ENCODE data around the gene MRPS7.

GRCh38 chr17:75267153-75267410 is 5.4 kb downstream of the MRPS7 start:
- no peak for TF ChIP-seq CTCF (conservative IDR thresholded peaks at IDR 0.05 in 1 of 2, IDR thresholded peaks at IDR 0.05 in 1 of 2; ENCODE audit: low read depth in 1 of 2, low read length in 2 of 2)
- TF ChIP-seq EZH2 (IDR thresholded peaks at IDR 0.05; ENCODE audit: low read length, missing control alignments), result no peak

All from fibroblast of lung (primary cell).